HCT116 (cell line): Measurements from ENCODE around the gene CSNK2B.

ENCODE experiments used
- CEBPB ChIP-seq: IDR thresholded peaks from 2 replicates; pipeline ENCODE4 v1.6.1; 2012; ENCODE audit warnings: low read depth
- ELF1 ChIP-seq: IDR thresholded peaks from 2 replicates; pipeline ENCODE4 v1.6.1; 2012; ENCODE audit warnings: low read depth, borderline replicate concordance
- JUND ChIP-seq: IDR thresholded peaks from 2 replicates; pipeline ENCODE4 v1.6.1; 2012
- POLR2AphosphoS5 ChIP-seq: IDR thresholded peaks from 2 replicates; pipeline ENCODE4 v1.6.1; 2011; ENCODE audit warnings: mild to moderate bottlenecking, low read depth, low read length, moderate library complexity
- TF ChIP-seq, protein P1 (sequence below), 3 experiments: fragments of 200-600 bp in 1 of 3; sonication (generic) in 1 of 3; IDR thresholded peaks in 2 of 3; conservative IDR thresholded peaks in 1 of 3; 2 replicates each; pipeline ENCODE4 v1.5.1; 2012 to 2017; ENCODE audit warnings: low read depth in 2 of 3, low read length in 2 of 3, antibody characterized with exemption in 1 of 3, borderline replicate concordance in 1 of 3, control low read depth in 1 of 3, mild to moderate bottlenecking in 1 of 3, mixed read lengths in 1 of 3, mixed run types in 1 of 3, moderate library complexity in 1 of 3; ENCODE audit not compliant: insufficient read depth in 1 of 3

GRCh38 chr6:31652925-31653724 is 12.8 kb upstream of the CSNK2B start:
- no peak for TF ChIP-seq ELF1
- TF ChIP-seq POLR2AphosphoS5: peak; percentile 92
- no peak for TF ChIP-seq CEBPB
- no peak for TF ChIP-seq JUND
- TF ChIP-seq, protein P1, sequence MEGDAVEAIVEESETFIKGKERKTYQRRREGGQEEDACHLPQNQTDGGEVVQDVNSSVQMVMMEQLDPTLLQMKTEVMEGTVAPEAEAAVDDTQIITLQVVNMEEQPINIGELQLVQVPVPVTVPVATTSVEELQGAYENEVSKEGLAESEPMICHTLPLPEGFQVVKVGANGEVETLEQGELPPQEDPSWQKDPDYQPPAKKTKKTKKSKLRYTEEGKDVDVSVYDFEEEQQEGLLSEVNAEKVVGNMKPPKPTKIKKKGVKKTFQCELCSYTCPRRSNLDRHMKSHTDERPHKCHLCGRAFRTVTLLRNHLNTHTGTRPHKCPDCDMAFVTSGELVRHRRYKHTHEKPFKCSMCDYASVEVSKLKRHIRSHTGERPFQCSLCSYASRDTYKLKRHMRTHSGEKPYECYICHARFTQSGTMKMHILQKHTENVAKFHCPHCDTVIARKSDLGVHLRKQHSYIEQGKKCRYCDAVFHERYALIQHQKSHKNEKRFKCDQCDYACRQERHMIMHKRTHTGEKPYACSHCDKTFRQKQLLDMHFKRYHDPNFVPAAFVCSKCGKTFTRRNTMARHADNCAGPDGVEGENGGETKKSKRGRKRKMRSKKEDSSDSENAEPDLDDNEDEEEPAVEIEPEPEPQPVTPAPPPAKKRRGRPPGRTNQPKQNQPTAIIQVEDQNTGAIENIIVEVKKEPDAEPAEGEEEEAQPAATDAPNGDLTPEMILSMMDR (IDR thresholded peaks at IDR 0.05 in 2 of 3, conservative IDR thresholded peaks at IDR 0.05 in 1 of 3; ENCODE audit: borderline replicate concordance in 1 of 3, insufficient read depth in 1 of 3, low read depth in 2 of 3, low read length in 2 of 3): no peak
